GM19467 (cell line): ENCODE results near the gene BCORL1.

Source experiments
- ATAC-seq: cut with Tn5 transposase; IDR thresholded peaks from one replicate; pipeline ENCODE4 v1.9.1; 2021; ENCODE audit warnings: mild to moderate bottlenecking, moderate library complexity; ENCODE audit not compliant: unreplicated experiment

The BCORL1 gene

GRCh38 chrX:129961180-129962083, 21.0 kb upstream of the BCORL1 start:
- peak; percentile 77 for ATAC-seq

GRCh38 chrX:129963729-129964128, 18.7 kb upstream of the BCORL1 start:
- no peak for ATAC-seq

- no peak for ATAC-seq
Measured at GRCh38 chrX:129965166-129965565, 17.3 kb upstream of the BCORL1 start.

GRCh38 chrX:129968968-129969367, 13.5 kb upstream of the BCORL1 start:
- no peak for ATAC-seq

- no peak for ATAC-seq
Measured at GRCh38 chrX:129976441-129976840, 6.0 kb upstream of the BCORL1 start.

GRCh38 chrX:129979207-129979920, 3.1 kb upstream of the BCORL1 start:
- ATAC-seq = no peak

- ATAC-seq = no peak
Measured at GRCh38 chrX:129980001-129980401, 2.4 kb upstream of the BCORL1 start.

- ATAC-seq = no peak
Measured at GRCh38 chrX:129980540-129981199, 1.8 kb upstream of the BCORL1 start.

GRCh38 chrX:129981200-129981553, 1.3 kb upstream of the BCORL1 start:
- no peak for ATAC-seq

- ATAC-seq = no peak
Measured at GRCh38 chrX:129981752-129982299, 609 bp upstream of the BCORL1 start.

GRCh38 chrX:129983575-129984110, 1.2 kb downstream of the BCORL1 start:
- no peak for ATAC-seq

- ATAC-seq = no peak
Measured at GRCh38 chrX:129984111-129984958, 1.9 kb downstream of the BCORL1 start.

- ATAC-seq = no peak
Measured at GRCh38 chrX:129987871-129988270, 5.4 kb downstream of the BCORL1 start.

GRCh38 chrX:129992181-129992580, 9.7 kb downstream of the BCORL1 start:
- no peak for ATAC-seq

- ATAC-seq = no peak
Measured at GRCh38 chrX:129996120-129996519, 13.7 kb downstream of the BCORL1 start.

- ATAC-seq = no peak
Measured at GRCh38 chrX:129997086-129997485, 14.7 kb downstream of the BCORL1 start.

- ATAC-seq = no peak
Measured at GRCh38 chrX:129998021-129998420, 15.6 kb downstream of the BCORL1 start.

GRCh38 chrX:130001893-130002292, 19.5 kb downstream of the BCORL1 start:
- no peak for ATAC-seq

GRCh38 chrX:130002541-130002940, 20.1 kb downstream of the BCORL1 start:
- no peak for ATAC-seq
